A549 (cell line): ENCODE data around the gene PPP6C.

Experiments
- EP300 ChIP-seq, 2 experiments: fragments of >200 bp; sonication (Bioruptor Twin); formaldehyde crosslinking; IDR thresholded peaks; 2 replicates in 1 of 2; 3 replicates in 1 of 2; pipeline ENCODE4 v1.6.1; 2016 to 2017
- MYC ChIP-seq: IDR thresholded peaks from 2 replicates; pipeline ENCODE4 v1.6.1; 2012; ENCODE audit warnings: mild to moderate bottlenecking, inconsistent platforms, low read length, improper control_type of control experiment, borderline replicate concordance
- NPAS2 ChIP-seq: fragments of 250-450 bp; sonication (Bioruptor Pico); IDR thresholded peaks from 2 replicates; pipeline ENCODE4 v1.8.0; 2022; ENCODE audit warnings: mild to moderate bottlenecking, moderate library complexity, borderline replicate concordance
- NR3C1 ChIP-seq: fragments of >200 bp; sonication (Bioruptor Twin); formaldehyde crosslinking; IDR thresholded peaks from 3 replicates; pipeline ENCODE4 v1.6.1; 2017
- RNF2 ChIP-seq: fragments of 200-600 bp; sonication (generic); IDR thresholded peaks from 2 replicates; pipeline ENCODE4 v1.6.1; 2016; ENCODE audit warnings: low read depth, mild to moderate bottlenecking, antibody characterized with exemption, moderate library complexity, borderline replicate concordance
- ZSCAN20 ChIP-seq: fragments of 250-450 bp; sonication (Bioruptor Pico); IDR thresholded peaks from 2 replicates; pipeline ENCODE4 v1.8.0; 2022; ENCODE audit warnings: mild to moderate bottlenecking, moderate library complexity
- TF ChIP-seq, protein P1 (sequence below): fragments of >200 bp; sonication (Bioruptor Twin); formaldehyde crosslinking; IDR thresholded peaks from 2 replicates; pipeline ENCODE4 v1.6.1; 2016
- TF ChIP-seq, protein P2 (sequence below): fragments of 450-650 bp; IDR thresholded peaks from 2 replicates; pipeline ENCODE4 v1.6.1; 2014; ENCODE audit warnings: antibody characterized with exemption
- TF ChIP-seq, protein P3 (sequence below): fragments of 150-350 bp; IDR thresholded peaks from 2 replicates; pipeline ENCODE4 v1.6.1; 2014; ENCODE audit warnings: low read depth, mild to moderate bottlenecking, low read length
- TF ChIP-seq, protein P4 (sequence below): fragments of >200 bp; sonication (Bioruptor Twin); formaldehyde crosslinking; IDR thresholded peaks from 3 replicates; pipeline ENCODE4 v1.5.1; 2016
- TF ChIP-seq, protein P5 (sequence below): fragments of 200-600 bp; sonication (generic); IDR thresholded peaks from 2 replicates; pipeline ENCODE4 v1.6.1; 2016; ENCODE audit warnings: antibody characterized with exemption, mild to moderate bottlenecking, moderate library complexity

DNA sequence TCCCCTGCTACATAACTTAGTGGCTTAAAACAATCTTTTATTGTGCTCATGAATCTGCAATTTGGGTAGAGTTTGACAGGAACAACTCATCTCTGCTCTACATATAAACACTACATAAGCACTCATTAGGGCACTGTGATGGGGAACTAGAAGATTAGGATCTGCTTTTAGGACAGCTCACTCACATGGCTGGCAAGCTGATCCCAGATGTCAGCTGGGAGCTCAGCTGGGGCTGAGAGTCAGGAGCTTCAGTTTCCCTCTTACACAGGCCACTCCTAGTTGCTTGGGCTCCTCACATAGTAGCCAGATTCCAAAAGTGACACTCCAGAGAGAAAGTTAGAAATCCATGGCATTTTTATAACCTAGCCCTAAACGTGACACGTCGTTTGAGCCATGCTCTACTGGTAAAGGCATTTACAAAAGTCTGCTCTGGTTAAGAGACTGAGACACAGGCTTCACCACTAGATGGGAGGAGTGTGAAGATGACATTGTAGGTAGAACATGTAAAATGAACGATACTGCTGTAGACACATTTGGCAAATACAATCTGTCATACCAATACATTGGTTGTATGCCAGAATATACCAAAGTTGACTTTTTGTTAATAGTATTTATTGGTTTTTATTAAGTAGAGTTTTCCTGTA, 69.8 kb downstream of the PPP6C start:
- TF ChIP-seq MYC: no peak
- TF ChIP-seq, protein P1, sequence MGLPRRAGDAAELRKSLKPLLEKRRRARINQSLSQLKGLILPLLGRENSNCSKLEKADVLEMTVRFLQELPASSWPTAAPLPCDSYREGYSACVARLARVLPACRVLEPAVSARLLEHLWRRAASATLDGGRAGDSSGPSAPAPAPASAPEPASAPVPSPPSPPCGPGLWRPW: no peak
- TF ChIP-seq, protein P2, sequence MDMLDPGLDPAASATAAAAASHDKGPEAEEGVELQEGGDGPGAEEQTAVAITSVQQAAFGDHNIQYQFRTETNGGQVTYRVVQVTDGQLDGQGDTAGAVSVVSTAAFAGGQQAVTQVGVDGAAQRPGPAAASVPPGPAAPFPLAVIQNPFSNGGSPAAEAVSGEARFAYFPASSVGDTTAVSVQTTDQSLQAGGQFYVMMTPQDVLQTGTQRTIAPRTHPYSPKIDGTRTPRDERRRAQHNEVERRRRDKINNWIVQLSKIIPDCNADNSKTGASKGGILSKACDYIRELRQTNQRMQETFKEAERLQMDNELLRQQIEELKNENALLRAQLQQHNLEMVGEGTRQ: no peak
- no peak for TF ChIP-seq ZSCAN20 (CRISPR knock-in tag)
- no peak for TF ChIP-seq EP300 (IDR thresholded peaks at IDR 0.05)
- TF ChIP-seq, protein P3, sequence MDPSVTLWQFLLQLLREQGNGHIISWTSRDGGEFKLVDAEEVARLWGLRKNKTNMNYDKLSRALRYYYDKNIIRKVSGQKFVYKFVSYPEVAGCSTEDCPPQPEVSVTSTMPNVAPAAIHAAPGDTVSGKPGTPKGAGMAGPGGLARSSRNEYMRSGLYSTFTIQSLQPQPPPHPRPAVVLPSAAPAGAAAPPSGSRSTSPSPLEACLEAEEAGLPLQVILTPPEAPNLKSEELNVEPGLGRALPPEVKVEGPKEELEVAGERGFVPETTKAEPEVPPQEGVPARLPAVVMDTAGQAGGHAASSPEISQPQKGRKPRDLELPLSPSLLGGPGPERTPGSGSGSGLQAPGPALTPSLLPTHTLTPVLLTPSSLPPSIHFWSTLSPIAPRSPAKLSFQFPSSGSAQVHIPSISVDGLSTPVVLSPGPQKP: no peak
- TF ChIP-seq, protein P4, sequence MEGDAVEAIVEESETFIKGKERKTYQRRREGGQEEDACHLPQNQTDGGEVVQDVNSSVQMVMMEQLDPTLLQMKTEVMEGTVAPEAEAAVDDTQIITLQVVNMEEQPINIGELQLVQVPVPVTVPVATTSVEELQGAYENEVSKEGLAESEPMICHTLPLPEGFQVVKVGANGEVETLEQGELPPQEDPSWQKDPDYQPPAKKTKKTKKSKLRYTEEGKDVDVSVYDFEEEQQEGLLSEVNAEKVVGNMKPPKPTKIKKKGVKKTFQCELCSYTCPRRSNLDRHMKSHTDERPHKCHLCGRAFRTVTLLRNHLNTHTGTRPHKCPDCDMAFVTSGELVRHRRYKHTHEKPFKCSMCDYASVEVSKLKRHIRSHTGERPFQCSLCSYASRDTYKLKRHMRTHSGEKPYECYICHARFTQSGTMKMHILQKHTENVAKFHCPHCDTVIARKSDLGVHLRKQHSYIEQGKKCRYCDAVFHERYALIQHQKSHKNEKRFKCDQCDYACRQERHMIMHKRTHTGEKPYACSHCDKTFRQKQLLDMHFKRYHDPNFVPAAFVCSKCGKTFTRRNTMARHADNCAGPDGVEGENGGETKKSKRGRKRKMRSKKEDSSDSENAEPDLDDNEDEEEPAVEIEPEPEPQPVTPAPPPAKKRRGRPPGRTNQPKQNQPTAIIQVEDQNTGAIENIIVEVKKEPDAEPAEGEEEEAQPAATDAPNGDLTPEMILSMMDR: no peak
- no peak for TF ChIP-seq RNF2
- TF ChIP-seq NPAS2: no peak
- TF ChIP-seq, protein P5, sequence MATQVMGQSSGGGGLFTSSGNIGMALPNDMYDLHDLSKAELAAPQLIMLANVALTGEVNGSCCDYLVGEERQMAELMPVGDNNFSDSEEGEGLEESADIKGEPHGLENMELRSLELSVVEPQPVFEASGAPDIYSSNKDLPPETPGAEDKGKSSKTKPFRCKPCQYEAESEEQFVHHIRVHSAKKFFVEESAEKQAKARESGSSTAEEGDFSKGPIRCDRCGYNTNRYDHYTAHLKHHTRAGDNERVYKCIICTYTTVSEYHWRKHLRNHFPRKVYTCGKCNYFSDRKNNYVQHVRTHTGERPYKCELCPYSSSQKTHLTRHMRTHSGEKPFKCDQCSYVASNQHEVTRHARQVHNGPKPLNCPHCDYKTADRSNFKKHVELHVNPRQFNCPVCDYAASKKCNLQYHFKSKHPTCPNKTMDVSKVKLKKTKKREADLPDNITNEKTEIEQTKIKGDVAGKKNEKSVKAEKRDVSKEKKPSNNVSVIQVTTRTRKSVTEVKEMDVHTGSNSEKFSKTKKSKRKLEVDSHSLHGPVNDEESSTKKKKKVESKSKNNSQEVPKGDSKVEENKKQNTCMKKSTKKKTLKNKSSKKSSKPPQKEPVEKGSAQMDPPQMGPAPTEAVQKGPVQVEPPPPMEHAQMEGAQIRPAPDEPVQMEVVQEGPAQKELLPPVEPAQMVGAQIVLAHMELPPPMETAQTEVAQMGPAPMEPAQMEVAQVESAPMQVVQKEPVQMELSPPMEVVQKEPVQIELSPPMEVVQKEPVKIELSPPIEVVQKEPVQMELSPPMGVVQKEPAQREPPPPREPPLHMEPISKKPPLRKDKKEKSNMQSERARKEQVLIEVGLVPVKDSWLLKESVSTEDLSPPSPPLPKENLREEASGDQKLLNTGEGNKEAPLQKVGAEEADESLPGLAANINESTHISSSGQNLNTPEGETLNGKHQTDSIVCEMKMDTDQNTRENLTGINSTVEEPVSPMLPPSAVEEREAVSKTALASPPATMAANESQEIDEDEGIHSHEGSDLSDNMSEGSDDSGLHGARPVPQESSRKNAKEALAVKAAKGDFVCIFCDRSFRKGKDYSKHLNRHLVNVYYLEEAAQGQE: no peak
- TF ChIP-seq NR3C1: no peak
